Ovary (tissue), 3 donors: ENCODE results near the gene TEX48.

Source experiments
- CTCF ChIP-seq, 3 donors: fragments of 450-650 bp in 2 of 3; fragments of 200-600 bp in 1 of 3; IDR thresholded peaks; one replicate each; pipeline versions ENCODE4 v1.5.1 to v1.8.0; 2016 to 2022; ENCODE audit warnings: antibody characterized with exemption in 3 of 3, mild to moderate bottlenecking in 1 of 3
- POLR2A ChIP-seq: fragments of 450-650 bp; IDR thresholded peaks from one replicate; pipeline ENCODE4 v1.6.1; 2017; ENCODE audit warnings: antibody characterized with exemption, mild to moderate bottlenecking, moderate library complexity
- donor health status: DM: no; HTN: no; CAD: no.

DNA sequence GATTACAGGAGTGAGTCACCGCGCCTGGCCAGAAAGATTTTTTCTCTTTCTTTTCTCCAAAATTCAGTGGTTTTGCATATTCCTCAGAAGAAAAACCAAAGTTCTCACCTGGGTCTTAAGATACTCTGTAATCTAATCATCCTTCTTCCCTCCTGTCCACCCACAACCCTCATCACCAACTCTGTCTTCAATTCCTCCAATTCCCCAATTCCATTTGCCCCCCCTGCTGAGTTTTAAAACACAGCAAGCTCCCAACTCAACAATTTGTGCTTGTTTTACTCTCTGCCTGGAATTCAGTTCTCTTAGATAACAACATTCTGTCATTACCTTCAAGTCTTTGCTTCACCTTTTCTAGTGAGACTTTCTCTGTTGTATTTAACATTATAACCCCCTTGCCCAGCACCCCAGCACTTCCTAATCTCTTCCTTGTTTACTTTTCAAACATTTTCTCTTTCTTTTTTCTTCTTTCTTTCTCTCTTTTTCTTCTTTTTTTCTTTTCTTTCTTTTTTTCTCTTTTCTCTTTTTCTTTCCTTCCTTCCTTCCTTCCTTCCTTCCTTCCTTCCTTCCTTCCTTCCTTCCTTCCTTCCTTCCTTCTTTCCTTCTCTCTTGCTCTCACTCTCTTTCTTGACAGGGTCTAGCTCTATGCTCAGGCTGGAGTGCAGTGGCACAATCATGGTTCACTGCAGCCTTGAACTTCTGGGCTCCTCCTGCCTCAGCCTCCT, 7.8 kb downstream of the TEX48 start:
- TF ChIP-seq CTCF (IDR thresholded peaks at IDR 0.05) (no peak), POLR2A (no peak)
